ENCODE data around the gene USP24. TPM values are rescaled to one million over a fixed set of nuclear protein-coding genes. Genes with fewer than 3 reads are reported as not detected.

The USP24 gene
- total and polyA plus RNA-seq, 2 donors (not counting 3 experiments of a cell fraction or from before 2014, with no cell fraction given) = 8.2 to 30.0 TPM

- dilution Hi-C loops (cut with MboI; ENCODE audit: extremely low pct_ligation_motif_present, low sequenced_read_pairs) (no loop called here), intact Hi-C loops (cut with micrococcal nuclease) (no loop called here)
- H2AFZ ChIP-seq (ENCODE audit: low read depth, low read length) = no peak overlapping the region
- H3K9ac ChIP-seq (replicated peaks; ENCODE audit: extremely low read depth, insufficient read depth, low read length) = no peak overlapping the region
- CTCF ChIA-PET = interaction anchor here (1.3 to 1.5 kb wide), 4 partner anchors 11 to 123 kb away, joined by 3 to 6 read pairs (median 4); no protein-coding TSS in a partner anchor
- H3K4me3 ChIP-seq (replicated peaks in 1 of 3; ENCODE audit: insufficient read depth in 1 of 3, low read depth in 1 of 3, low read length in 3 of 3) = no peak overlapping the region
- H3K27ac ChIP-seq (ENCODE audit: insufficient read depth, low read depth, low read length) = no peak overlapping the region
- no peak overlapping the region for H3K4me2 ChIP-seq (ENCODE audit: insufficient read depth, low read length)
- H3K27me3 ChIP-seq (ENCODE audit: control insufficient read depth in 2 of 2, insufficient read depth in 2 of 2, low read length in 2 of 2) = no peaks in the 10 kb centered on the region
- POLR2A ChIA-PET = no interaction called here
- FAIRE-seq = no peak
- no TSS peak for BruUV-seq (replicated peaks)
- H3K36me3 ChIP-seq (ENCODE audit: control insufficient read depth in 2 of 2, extremely low read depth in 1 of 2, insufficient read depth in 2 of 2, low read length in 2 of 2) = peaks cover 2 to 11% of the 10 kb centered on the region in 2 experiments
- H3K4me1 ChIP-seq (ENCODE audit: control insufficient read depth, extremely low read depth, insufficient read depth, low read length) = no peaks in the 10 kb centered on the region
- no peak for TF ChIP-seq MYC (IDR thresholded peaks at IDR 0.05; ENCODE audit: low read depth, low read length)
- no peak for TF ChIP-seq POLR2AphosphoS5 (IDR thresholded peaks at IDR 0.05; ENCODE audit: insufficient read depth, low read depth, low read length)
- TF ChIP-seq FOS (IDR thresholded peaks at IDR 0.05; ENCODE audit: borderline replicate concordance, insufficient read depth, low read length) = no peak
- TF ChIP-seq, protein P1, sequence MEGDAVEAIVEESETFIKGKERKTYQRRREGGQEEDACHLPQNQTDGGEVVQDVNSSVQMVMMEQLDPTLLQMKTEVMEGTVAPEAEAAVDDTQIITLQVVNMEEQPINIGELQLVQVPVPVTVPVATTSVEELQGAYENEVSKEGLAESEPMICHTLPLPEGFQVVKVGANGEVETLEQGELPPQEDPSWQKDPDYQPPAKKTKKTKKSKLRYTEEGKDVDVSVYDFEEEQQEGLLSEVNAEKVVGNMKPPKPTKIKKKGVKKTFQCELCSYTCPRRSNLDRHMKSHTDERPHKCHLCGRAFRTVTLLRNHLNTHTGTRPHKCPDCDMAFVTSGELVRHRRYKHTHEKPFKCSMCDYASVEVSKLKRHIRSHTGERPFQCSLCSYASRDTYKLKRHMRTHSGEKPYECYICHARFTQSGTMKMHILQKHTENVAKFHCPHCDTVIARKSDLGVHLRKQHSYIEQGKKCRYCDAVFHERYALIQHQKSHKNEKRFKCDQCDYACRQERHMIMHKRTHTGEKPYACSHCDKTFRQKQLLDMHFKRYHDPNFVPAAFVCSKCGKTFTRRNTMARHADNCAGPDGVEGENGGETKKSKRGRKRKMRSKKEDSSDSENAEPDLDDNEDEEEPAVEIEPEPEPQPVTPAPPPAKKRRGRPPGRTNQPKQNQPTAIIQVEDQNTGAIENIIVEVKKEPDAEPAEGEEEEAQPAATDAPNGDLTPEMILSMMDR (IDR thresholded peaks at IDR 0.05; ENCODE audit: extremely low read depth in 1 of 2, insufficient read depth in 1 of 2, low read depth in 1 of 2, low read length in 2 of 2) = no peak
- no peak for TF ChIP-seq EZH2 (IDR thresholded peaks at IDR 0.05; ENCODE audit: borderline replicate concordance, low read depth, low read length, severe bottlenecking)
- no peak for TF ChIP-seq JUN (IDR thresholded peaks at IDR 0.05; ENCODE audit: borderline replicate concordance, insufficient read depth, insufficient read length, low read depth)
- no peak for TF ChIP-seq GATA2 (IDR thresholded peaks at IDR 0.05; ENCODE audit: insufficient read depth, insufficient read length, low read depth, low read length)
- TF ChIP-seq, protein P2, sequence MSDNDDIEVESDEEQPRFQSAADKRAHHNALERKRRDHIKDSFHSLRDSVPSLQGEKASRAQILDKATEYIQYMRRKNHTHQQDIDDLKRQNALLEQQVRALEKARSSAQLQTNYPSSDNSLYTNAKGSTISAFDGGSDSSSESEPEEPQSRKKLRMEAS (IDR thresholded peaks at IDR 0.05; ENCODE audit: insufficient read depth, insufficient read length) = no peak
- TF ChIP-seq POLR2A (IDR thresholded peaks at IDR 0.05; ENCODE audit: low read depth, low read length) = no peak
- no peaks in the 10 kb centered on the region for H3K9me1 ChIP-seq (replicated peaks; ENCODE audit: control insufficient read depth, extremely low read depth, insufficient read depth, low read length)
- H3K79me2 ChIP-seq (ENCODE audit: control insufficient read depth, insufficient read depth, low read length) = no peaks in the 10 kb centered on the region
- no peaks in the 10 kb centered on the region for H4K20me1 ChIP-seq (replicated peaks; ENCODE audit: control insufficient read depth, extremely low read depth, insufficient read depth, low read length)
- H3K9me3 ChIP-seq (replicated peaks; ENCODE audit: control insufficient read depth, insufficient read depth, low read length) = no peaks in the 10 kb centered on the region
- no peak for DNase-seq (ENCODE audit: low read depth, low spot score)
Observed at GRCh38 chr1:55154616-55155015, 60.5 kb downstream of the USP24 start.

All from endothelial cell of umbilical vein (primary cell).